Measurements from ENCODE around the gene NARS2.
"Not testable (repeated sequence)": the region's sequence is repeated elsewhere in the genome, so short reads cannot be mapped to it uniquely, and the experiment has no call there.

NARS2 gene

GRCh38 chr11:78612721-78613377 is 38.2 kb upstream of the NARS2 start:
- no peak for TF ChIP-seq CTCF (IDR thresholded peaks at IDR 0.05; ENCODE audit: insufficient read depth, low read length, missing control alignments)
- ChIA-PET CTCF (no interaction called here), POLR2A (no interaction called here)
- DNase-seq (ENCODE audit: low read depth, low spot score), result no peak
- H3K4me3 ChIP-seq (ENCODE audit: low read depth, low read length), result no peak overlapping the region

- CTCF ChIA-PET; DNase-seq (ENCODE audit: low read depth, low spot score); H3K4me3 ChIP-seq (ENCODE audit: low read depth, low read length); POLR2A ChIA-PET: not testable (repeated sequence)
Measured at GRCh38 chr11:78609321-78609720, 34.7 kb upstream of the NARS2 start.

- POLR2A ChIA-PET, result interaction anchor here (0.6 kb wide), 1 partner anchor 802 kb away, joined by 3 read pairs; no protein-coding TSS in a partner anchor
- CTCF ChIA-PET, result no interaction called here
- H3K4me3 ChIP-seq (ENCODE audit: low read depth, low read length), result no peak overlapping the region
- DNase-seq (ENCODE audit: low read depth, low spot score), result no peak
- TF ChIP-seq CTCF (IDR thresholded peaks at IDR 0.05; ENCODE audit: insufficient read depth, low read length, missing control alignments), result no peak
Measured at GRCh38 chr11:78607696-78608095, 33.0 kb upstream of the NARS2 start.

- DNase-seq (ENCODE audit: low read depth, low spot score), result no peak
- TF ChIP-seq CTCF (IDR thresholded peaks at IDR 0.05; ENCODE audit: insufficient read depth, low read length, missing control alignments), result no peak
- POLR2A ChIA-PET, result no interaction called here
- no peak overlapping the region for H3K4me3 ChIP-seq (ENCODE audit: low read depth, low read length)
- CTCF ChIA-PET, result no interaction called here
Measured at GRCh38 chr11:78606667-78607066, 32.0 kb upstream of the NARS2 start.

DNA sequence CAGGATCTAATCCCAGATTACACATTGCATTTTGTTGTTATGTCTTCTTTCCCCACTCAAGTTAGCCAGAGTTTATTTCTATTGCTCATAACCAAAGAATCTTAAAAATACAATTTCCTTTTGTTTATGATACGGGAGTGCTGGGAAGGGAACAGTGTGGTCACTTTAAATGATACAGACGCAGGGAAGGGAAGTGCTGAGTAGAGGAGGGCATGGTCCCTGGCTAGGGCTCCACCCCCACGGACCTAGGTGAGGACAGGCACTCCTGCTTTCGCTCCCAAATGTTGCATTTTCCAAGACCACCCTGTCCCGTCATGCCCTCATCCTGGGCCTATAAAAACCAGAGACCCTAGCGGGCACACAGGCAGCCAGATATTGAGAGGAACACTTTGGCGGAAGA is 30.6 kb upstream of the NARS2 start:
- no peak for TF ChIP-seq CTCF (IDR thresholded peaks at IDR 0.05; ENCODE audit: insufficient read depth, low read length, missing control alignments)
- H3K4me3 ChIP-seq (ENCODE audit: low read depth, low read length), result no peak overlapping the region
- ChIA-PET CTCF (no interaction called here), POLR2A (no interaction called here)
- no peak for DNase-seq (ENCODE audit: low read depth, low spot score)

DNA sequence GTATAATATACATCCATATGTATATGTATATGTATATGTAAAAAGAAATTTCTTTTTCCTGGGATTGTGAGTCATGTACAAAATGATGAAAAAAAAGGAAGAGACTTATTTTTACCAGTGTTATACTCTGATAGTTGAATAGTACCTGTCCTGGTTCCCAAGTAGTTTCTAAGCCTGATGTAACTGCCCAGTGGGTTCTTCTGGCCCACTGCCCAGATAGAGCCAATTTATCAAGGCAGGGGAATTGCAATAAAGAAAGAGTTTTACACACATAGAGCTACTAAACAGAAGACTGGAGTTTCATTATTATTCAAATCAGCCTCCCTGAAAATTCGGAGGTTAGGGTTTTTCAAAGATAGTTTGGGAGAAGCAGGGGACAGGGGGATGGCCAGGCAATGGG is 29.1 kb upstream of the NARS2 start:
- DNase-seq (ENCODE audit: low read depth, low spot score), result no peak
- H3K4me3 ChIP-seq (ENCODE audit: low read depth, low read length), result no peak overlapping the region
- TF ChIP-seq CTCF (IDR thresholded peaks at IDR 0.05; ENCODE audit: insufficient read depth, low read length, missing control alignments), result no peak
- CTCF ChIA-PET, result no interaction called here
- POLR2A ChIA-PET, result no interaction called here

- DNase-seq (ENCODE audit: low read depth, low spot score); POLR2A ChIA-PET; CTCF ChIA-PET; H3K4me3 ChIP-seq (ENCODE audit: low read depth, low read length): not testable (repeated sequence)
Measured at GRCh38 chr11:78602771-78603170, 28.1 kb upstream of the NARS2 start.

GRCh38 chr11:78601066-78601465 is 26.4 kb upstream of the NARS2 start:
- DNase-seq (ENCODE audit: low read depth, low spot score); POLR2A ChIA-PET; CTCF ChIA-PET; H3K4me3 ChIP-seq (ENCODE audit: low read depth, low read length): not testable (repeated sequence)

DNA sequence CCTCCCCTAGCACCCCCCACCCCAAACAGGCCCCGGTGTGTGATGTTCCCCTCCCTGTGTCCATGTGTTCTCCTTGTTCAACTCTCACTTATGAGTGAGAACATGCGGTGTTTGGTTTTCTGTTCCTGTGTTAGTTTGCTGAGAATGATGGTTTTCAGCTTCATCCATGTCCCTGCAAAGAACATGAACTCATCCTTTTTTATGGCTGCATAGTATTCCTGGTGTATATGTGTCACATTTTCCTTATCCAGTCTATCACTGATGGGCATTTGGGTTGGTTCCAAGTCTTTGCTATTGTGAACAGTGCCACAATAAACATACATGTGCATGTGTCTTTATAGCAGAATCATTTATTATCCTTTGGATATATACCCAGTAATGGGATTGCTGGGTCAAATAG is 22.9 kb upstream of the NARS2 start:
- POLR2A ChIA-PET; H3K4me3 ChIP-seq (ENCODE audit: low read depth, low read length); CTCF ChIA-PET; DNase-seq (ENCODE audit: low read depth, low spot score): not testable (repeated sequence)

Measured in AG04449 (cell line).